Liver (tissue), 9 donors: ENCODE data around the gene NAV2. TPM values are rescaled to one million over a fixed set of nuclear protein-coding genes. Genes with fewer than 3 reads are reported as not detected.

Experiments
- DNase-seq: peaks from one replicate; pipeline ENCODE4 v3.0.0-alpha.2; 2017; ENCODE audit warnings: low spot score
- H3K27ac ChIP-seq, 2 donors: one replicate each; pipeline ENCODE4 v1.7.0; 2013; ENCODE audit warnings: inconsistent platforms in 2 of 2, low read length in 2 of 2, control low read depth in 1 of 2, low read depth in 1 of 2, mild to moderate bottlenecking in 1 of 2
- H3K27me3 ChIP-seq, 4 donors: one replicate each; pipeline versions ENCODE4 v1.6.1 to v1.7.0; 2013; ENCODE audit warnings: low read length in 3 of 4, inconsistent platforms in 1 of 4, mild to moderate bottlenecking in 1 of 4, moderate library complexity in 1 of 4; ENCODE audit not compliant: control insufficient read depth in 4 of 4, insufficient read depth in 4 of 4
- H3K36me3 ChIP-seq, 4 donors: one replicate each; pipeline versions ENCODE4 v1.6.1 to v1.7.0; 2013; ENCODE audit warnings: low read length in 3 of 4, mild to moderate bottlenecking in 3 of 4, low read depth in 1 of 4, moderate library complexity in 1 of 4; ENCODE audit not compliant: control insufficient read depth in 4 of 4, insufficient read depth in 3 of 4
- H3K4me1 ChIP-seq, 4 donors: one replicate each; pipeline versions ENCODE4 v1.6.1 to v1.7.0; 2013; ENCODE audit warnings: low read length in 3 of 4, mild to moderate bottlenecking in 3 of 4, moderate library complexity in 1 of 4; ENCODE audit not compliant: control insufficient read depth in 4 of 4, insufficient read depth in 4 of 4
- H3K4me3 ChIP-seq, 3 donors: one replicate each; pipeline versions ENCODE4 v1.6.1 to v1.7.0; 2013; ENCODE audit warnings: low read length in 3 of 3, control low read depth in 1 of 3, low read depth in 1 of 3, mild to moderate bottlenecking in 1 of 3
- H3K9ac ChIP-seq, 2 donors: one replicate each; pipeline ENCODE4 v1.7.0; 2013; ENCODE audit warnings: low read length in 2 of 2, mild to moderate bottlenecking in 2 of 2, moderate library complexity in 2 of 2, control low read depth in 1 of 2, low read depth in 1 of 2
- H3K9me3 ChIP-seq, 4 donors: one replicate each; pipeline versions ENCODE4 v1.6.1 to v1.7.0; 2013; ENCODE audit warnings: low read length in 3 of 4; ENCODE audit not compliant: control insufficient read depth in 4 of 4
- ATF3 ChIP-seq: IDR thresholded peaks from 2 replicates; pipeline ENCODE4 v1.6.1; 2016; ENCODE audit warnings: antibody characterized with exemption
- CTCF ChIP-seq: fragments of 150-350 bp; IDR thresholded peaks from 2 replicates; pipeline ENCODE4 v1.5.1; 2017; ENCODE audit warnings: improper control_type of control experiment, low read depth, low read length; ENCODE audit not compliant: missing input control
- FOXA1 ChIP-seq: IDR thresholded peaks from 2 replicates; pipeline ENCODE4 v1.6.1; 2016; ENCODE audit warnings: antibody characterized with exemption
- FOXA2 ChIP-seq: IDR thresholded peaks from 2 replicates; pipeline ENCODE4 v1.6.1; 2016; ENCODE audit warnings: antibody characterized with exemption
- GABPA ChIP-seq, 2 donors: IDR thresholded peaks in 1 of 2; conservative IDR thresholded peaks in 1 of 2; 2 replicates each; pipeline ENCODE4 v1.6.1; 2016; ENCODE audit warnings: antibody characterized with exemption in 2 of 2, mild to moderate bottlenecking in 1 of 2, moderate library complexity in 1 of 2
- HNF4A ChIP-seq, 2 donors: conservative IDR thresholded peaks; 2 replicates each; pipeline ENCODE4 v1.6.1; 2016; ENCODE audit warnings: antibody characterized with exemption in 2 of 2, mild to moderate bottlenecking in 2 of 2
- NR2F2 ChIP-seq: IDR thresholded peaks from 2 replicates; pipeline ENCODE4 v1.6.1; 2016; ENCODE audit warnings: antibody characterized with exemption
- RAD21 ChIP-seq, 2 donors: IDR thresholded peaks; 2 replicates each; pipeline ENCODE4 v1.6.1; 2016; ENCODE audit warnings: antibody characterized with exemption in 2 of 2, mild to moderate bottlenecking in 2 of 2
- REST ChIP-seq: IDR thresholded peaks from 2 replicates; pipeline ENCODE4 v1.6.1; 2016; ENCODE audit warnings: antibody characterized with exemption, mild to moderate bottlenecking
- RXRA ChIP-seq, 2 donors: IDR thresholded peaks; 2 replicates each; pipeline ENCODE4 v1.6.1; 2017 to 2018; ENCODE audit warnings: antibody characterized with exemption in 2 of 2, mild to moderate bottlenecking in 1 of 2
- SP1 ChIP-seq: IDR thresholded peaks from 2 replicates; pipeline ENCODE4 v1.6.1; 2018; ENCODE audit warnings: antibody characterized with exemption, mild to moderate bottlenecking
- TAF1 ChIP-seq: conservative IDR thresholded peaks from 2 replicates; pipeline ENCODE4 v1.6.1; 2016; ENCODE audit warnings: antibody characterized with exemption, mild to moderate bottlenecking
- YY1 ChIP-seq: IDR thresholded peaks from 2 replicates; pipeline ENCODE4 v1.6.1; 2016; ENCODE audit warnings: antibody characterized with exemption, mild to moderate bottlenecking
- WGBS: extraction: QIAGEN DNeasy Blood & Tissue Kit; methylation state at CpG from one replicate; pipeline ENCODE4 v1.1.7; 2013; 5-methylcytosine and 5-hydroxymethylcytosine counted together
- polyA plus RNA-seq, 2 donors: library from polyadenylated mRNA; stranded (reverse) in 1 of 2; unstranded in 1 of 2; fragments of 200-250 nt in 1 of 2; fragments of >200 nt in 1 of 2; fragmentation: Nextera tagmentation in 1 of 2; extraction: Ambion mirVana in 1 of 2; gene quantifications; one replicate each; pipeline versions ENCODE4 v1.2.1 to v1.2.3, GENCODE V29; 2013 to 2015
- total RNA-seq, 2 donors: library from RNA; depleted of rRNA; stranded (reverse); fragments of >200 nt; gene quantifications; one replicate each; pipeline ENCODE4 v1.2.3, GENCODE V29; 2014
- TF ChIP-seq, protein P1 (sequence below): IDR thresholded peaks from 2 replicates; pipeline ENCODE4 v1.6.1; 2016; ENCODE audit warnings: antibody characterized with exemption
- donor health status: healthy.
- donor health status: healthy.
- donor health status: healthy.
- donor health status: healthy.
- donor health status: healthy.

Gene NAV2
- total and polyA plus RNA-seq, 4 donors: 6.3 to 20.5 (median 11.6) TPM

DNA sequence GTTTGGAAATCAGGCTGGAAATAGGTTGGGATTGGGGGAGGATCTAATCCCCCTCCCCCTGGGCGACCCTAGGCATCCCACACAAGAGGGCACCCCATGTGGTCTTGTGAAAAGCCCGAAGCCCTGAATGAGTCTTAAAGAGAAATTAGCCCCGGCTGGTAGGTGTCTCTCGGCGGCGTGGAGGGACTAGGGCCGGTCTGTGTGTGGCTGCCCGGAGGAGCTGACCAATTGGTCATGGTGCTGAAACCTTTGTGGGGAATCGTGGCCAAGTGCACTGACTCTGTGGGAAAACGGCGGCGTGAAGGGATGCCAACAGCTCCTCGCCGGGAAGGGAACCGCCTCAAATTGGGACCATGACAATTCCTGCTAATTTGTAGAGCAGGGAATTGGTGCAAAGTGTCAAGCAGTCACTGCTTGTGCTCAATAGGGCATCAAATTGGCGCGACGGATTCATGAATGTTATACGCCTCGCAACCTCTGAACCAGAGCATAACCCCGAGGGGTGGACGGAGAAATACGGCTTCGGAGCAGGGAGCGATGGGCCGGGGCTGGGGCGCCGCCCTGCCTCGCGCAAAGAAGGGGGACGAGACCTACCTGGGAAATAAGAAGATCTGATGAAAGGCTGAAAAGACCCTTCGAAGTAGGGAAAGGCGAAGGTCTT is 446.1 kb downstream of the NAV2 start:
- Histone ChIP-seq H3K27me3 (peaks cover 15 to 47% (median 26%) of the 10 kb centered on the region in 4 donors), H3K4me3 (no peak overlapping the region), H3K9me3 (peaks cover 0 to 4% (median 1%) of the 10 kb centered on the region in 4 donors), H3K4me1 (peaks cover 13 to 24% (median 14%) of the 10 kb centered on the region in 4 donors), H3K9ac (no peak overlapping the region), H3K36me3 (no peaks in the 10 kb centered on the region), H3K27ac (no peak overlapping the region)
- peak; percentile 99 for TF ChIP-seq REST
- no peak for TF ChIP-seq YY1
- TF ChIP-seq FOXA1: no peak
- TF ChIP-seq, protein P1, sequence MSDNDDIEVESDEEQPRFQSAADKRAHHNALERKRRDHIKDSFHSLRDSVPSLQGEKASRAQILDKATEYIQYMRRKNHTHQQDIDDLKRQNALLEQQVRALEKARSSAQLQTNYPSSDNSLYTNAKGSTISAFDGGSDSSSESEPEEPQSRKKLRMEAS: no peak
- TF ChIP-seq HNF4A (conservative IDR thresholded peaks at IDR 0.05): no peak
- WGBS: 9% methylated on average over 33 of the region's 33 CpGs
- DNase-seq: peak; percentile 48

- peaks cover 13 to 24% (median 14%) of the 10 kb centered on the region in 4 donors for H3K4me1 ChIP-seq
- peaks cover 0 to 4% (median 1%) of the 10 kb centered on the region in 4 donors for H3K9me3 ChIP-seq
- peaks cover 15 to 45% (median 26%) of the 10 kb centered on the region in 4 donors for H3K27me3 ChIP-seq
- no peak for TF ChIP-seq ATF3
- TF ChIP-seq TAF1: no peak
- TF ChIP-seq NR2F2: no peak
- TF ChIP-seq FOXA2: no peak
- no peak for TF ChIP-seq HNF4A (conservative IDR thresholded peaks at IDR 0.05)
- TF ChIP-seq SP1: no peak
- TF ChIP-seq RAD21 (IDR thresholded peaks at IDR 0.05): no peak
- no peak for TF ChIP-seq RXRA (IDR thresholded peaks at IDR 0.05)
- TF ChIP-seq, protein P1: no peak
- no peak for TF ChIP-seq FOXA1
- no peak for TF ChIP-seq CTCF
- TF ChIP-seq GABPA (IDR thresholded peaks at IDR 0.05 in 1 of 2, conservative IDR thresholded peaks at IDR 0.05 in 1 of 2): no peak
- H3K27ac ChIP-seq: no peak overlapping the region
- no peak overlapping the region for H3K4me3 ChIP-seq
- H3K9ac ChIP-seq: no peak overlapping the region
- 8% methylated on average over 65 of the region's 65 CpGs for WGBS
- DNase-seq: no peak
- H3K36me3 ChIP-seq: no peaks in the 10 kb centered on the region
Observed at GRCh38 chr11:20159466-20160381, 447.1 kb downstream of the NAV2 start.
